ENCODE results near the gene P2RY12.

P2RY12 gene

DNA sequence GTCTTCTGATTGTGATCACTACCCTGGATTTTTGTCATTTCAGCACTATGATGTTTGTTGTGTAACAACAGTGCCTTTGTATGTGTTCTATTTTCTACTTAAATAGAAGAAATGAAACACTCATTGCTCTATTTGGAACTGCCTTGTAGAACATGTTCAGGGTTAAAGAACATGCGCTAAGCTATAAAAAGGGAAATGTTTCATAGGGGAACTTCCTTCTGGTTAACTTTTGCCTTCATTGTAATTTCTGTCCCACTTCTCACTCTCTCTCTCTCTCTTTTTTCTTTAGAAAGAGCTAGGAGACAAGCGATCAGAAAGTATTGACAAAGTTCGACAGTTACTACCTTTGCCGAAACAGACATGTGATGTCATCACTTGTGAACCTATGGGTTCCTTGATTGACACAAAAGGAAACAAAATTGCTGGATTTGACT lies at the start of gene P2RY12:
Gene P2RY12 (minus strand): TSS at position 13 of the 434 bp plus-strand sequence. CDS start 45,908 bp downstream, outside the sequence.
- ATAC-seq, result no peak

GRCh38 chr3:151432616-151433372 lies 48.2 kb upstream of the P2RY12 start:
- ATAC-seq, result no peak

GRCh38 chr3:151431940-151432339 lies 47.4 kb upstream of the P2RY12 start:
- ATAC-seq, result no peak

GRCh38 chr3:151430821-151431484 lies 46.4 kb upstream of the P2RY12 start:
- no peak for ATAC-seq

DNA sequence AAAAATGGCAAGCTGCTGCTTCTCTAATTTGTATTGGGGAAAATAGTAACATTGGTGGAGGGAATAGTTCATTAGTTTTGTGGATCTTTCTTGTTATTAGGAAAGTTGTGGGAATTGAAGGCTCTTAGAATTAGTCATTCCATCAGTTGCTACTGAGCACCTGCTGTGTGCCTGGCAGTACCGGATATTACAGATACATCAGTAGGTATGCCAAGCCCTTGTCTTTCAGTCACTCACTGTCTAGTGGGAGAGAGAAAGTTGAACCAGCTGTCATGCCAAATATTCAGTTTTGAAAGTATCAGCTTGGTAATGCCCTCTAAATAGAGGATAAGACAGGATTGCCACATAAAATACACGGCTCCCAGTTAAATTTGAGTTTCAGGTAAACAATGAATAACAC lies 43.8 kb upstream of the P2RY12 start:
- ATAC-seq, result no peak

DNA sequence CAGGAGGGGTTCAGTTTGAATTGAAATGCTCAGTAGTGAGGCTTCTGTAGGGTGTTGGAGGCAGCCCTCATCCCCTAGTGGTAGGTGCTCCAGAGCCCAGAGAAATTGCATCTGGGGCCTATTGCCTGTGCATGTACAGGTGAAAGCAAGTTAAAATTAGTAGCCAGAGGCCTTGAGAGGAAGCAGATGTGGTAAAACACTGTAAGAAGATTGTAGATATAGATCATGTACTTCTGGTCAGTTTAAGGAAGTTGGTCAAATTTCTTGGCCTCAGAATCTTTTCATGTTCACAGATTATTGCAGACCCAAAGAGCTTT lies 41.7 kb upstream of the P2RY12 start:
- no peak for ATAC-seq

DNA sequence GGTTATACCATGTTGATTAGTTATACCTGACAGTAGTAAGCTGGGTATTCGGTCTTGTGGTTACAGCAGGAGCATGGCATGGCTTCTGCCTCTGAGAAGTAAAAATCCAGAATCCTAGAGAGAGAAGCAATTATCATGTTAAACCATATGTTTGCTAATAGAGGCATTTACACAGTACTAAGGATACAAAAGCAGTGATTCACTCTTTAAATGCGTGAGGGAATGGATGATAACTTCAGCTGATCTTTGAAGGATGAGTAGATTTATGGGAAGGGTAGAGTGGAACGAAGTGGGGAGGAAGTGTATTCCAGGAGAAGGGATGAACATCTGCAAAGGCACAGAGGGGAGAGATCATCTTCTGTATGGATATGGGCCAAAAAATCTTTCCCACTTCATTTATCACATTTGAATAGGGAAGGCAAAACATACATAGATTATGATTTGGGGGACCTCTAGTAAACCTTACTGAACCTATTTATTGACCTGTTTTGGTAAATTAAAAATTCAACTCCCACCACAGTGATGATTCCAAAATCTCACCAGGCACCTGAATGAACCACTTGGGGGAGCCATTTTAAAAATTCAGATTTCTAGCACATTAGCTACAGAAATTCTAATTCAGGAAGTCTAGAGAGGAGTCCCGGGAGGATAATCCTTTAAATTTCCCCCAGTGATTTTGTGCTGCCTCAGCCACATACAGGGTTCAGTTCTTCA lies 41.2 kb upstream of the P2RY12 start:
- ATAC-seq, result no peak

DNA sequence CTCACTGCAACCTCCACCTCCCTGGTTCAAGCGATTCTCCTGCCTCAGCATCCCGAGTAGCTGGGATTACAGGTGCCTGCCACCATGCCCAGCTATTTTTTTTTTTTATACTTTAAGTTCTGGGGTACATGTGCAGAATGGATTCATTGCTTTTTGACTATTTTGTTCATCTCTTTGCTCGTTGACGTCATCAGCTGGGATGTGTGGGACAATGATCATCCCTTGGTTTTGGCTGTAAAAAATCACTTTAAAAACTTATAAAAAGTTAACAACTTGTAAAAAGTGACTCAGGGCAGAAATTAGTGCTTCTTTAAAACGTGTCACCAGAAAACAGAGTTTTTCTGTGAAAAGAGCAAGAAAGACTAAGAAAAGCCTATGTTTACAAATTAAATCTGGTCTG lies 38.5 kb upstream of the P2RY12 start:
- ATAC-seq, result no peak

- ATAC-seq, result no peak
Observed at GRCh38 chr3:151421938-151422337, 37.4 kb upstream of the P2RY12 start.

- no peak for ATAC-seq
Observed at GRCh38 chr3:151419806-151420205, 35.3 kb upstream of the P2RY12 start.

GRCh38 chr3:151415289-151415688 lies 30.7 kb upstream of the P2RY12 start:
- ATAC-seq, result no peak

GRCh38 chr3:151412989-151413388 lies 28.4 kb upstream of the P2RY12 start:
- no peak for ATAC-seq

GRCh38 chr3:151410891-151411559 lies 26.5 kb upstream of the P2RY12 start:
- no peak for ATAC-seq

DNA sequence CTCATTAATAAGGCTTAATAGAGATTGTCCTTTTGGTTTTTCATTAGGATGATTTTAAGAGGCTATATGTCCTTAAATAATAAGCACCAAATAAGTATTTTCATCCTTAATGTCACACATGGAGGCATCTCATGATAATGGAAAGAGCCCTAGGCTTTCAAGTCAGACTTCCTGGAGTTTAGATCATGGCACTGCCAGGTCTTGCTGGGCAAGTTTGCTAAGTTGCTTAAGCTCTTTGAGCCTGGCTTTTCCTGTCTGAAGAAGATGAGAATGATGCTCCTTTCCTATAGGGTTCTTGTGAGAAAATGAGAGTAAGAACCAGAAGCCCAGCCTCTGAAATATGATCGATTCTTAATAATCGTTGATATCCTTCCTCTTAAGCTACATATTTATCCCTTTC lies 23.4 kb upstream of the P2RY12 start:
- ATAC-seq, result no peak

DNA sequence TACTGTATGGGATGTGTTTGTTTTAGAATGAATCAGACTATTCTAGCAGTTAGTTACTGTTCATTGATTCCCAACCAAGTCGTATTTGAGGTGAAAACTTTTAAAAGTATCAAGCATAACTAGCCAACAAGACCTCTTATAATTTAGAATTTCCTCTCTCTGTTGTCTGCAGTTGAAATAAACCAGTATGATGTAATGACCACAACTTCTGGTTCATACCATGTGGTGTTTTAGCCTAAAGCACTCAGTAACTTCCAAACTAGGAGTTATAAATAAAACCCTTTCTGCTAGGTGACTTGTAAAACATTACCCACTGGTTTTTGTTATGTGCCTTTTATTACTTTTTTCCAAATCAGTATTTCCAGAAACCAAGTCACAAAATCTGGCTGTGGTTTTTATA lies 19.8 kb upstream of the P2RY12 start:
- ATAC-seq, result no peak

- ATAC-seq, result no peak
Observed at GRCh38 chr3:151403246-151403645, 18.7 kb upstream of the P2RY12 start.

GRCh38 chr3:151402349-151402748 lies 17.8 kb upstream of the P2RY12 start:
- ATAC-seq, result no peak

- ATAC-seq, result no peak
Observed at GRCh38 chr3:151400341-151400740, 15.8 kb upstream of the P2RY12 start.

GRCh38 chr3:151398895-151399294 lies 14.3 kb upstream of the P2RY12 start:
- no peak for ATAC-seq

GRCh38 chr3:151395806-151396205 lies 11.3 kb upstream of the P2RY12 start:
- ATAC-seq, result no peak

DNA sequence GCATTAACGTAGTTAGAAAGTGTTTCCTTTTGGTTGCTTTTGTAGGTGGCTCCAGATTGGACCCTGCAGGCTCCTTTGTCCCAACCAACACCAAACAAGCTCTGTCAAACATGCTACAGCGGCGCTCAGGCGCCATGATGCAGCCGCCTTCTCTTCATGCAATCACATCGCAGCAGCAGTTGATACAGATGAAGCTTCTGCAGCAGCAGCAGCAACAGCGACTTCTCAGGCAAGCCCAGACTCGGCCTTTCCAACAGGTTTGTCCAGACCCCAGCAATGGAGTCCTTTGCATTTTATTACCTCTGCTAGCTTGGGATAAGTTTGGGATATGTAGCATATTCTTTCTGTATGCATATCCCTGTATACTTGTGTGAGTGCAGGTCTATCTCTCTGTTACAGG lies 10.1 kb upstream of the P2RY12 start:
- ATAC-seq, result no peak

- no peak for ATAC-seq
Observed at GRCh38 chr3:151393941-151394340, 9.4 kb upstream of the P2RY12 start.

DNA sequence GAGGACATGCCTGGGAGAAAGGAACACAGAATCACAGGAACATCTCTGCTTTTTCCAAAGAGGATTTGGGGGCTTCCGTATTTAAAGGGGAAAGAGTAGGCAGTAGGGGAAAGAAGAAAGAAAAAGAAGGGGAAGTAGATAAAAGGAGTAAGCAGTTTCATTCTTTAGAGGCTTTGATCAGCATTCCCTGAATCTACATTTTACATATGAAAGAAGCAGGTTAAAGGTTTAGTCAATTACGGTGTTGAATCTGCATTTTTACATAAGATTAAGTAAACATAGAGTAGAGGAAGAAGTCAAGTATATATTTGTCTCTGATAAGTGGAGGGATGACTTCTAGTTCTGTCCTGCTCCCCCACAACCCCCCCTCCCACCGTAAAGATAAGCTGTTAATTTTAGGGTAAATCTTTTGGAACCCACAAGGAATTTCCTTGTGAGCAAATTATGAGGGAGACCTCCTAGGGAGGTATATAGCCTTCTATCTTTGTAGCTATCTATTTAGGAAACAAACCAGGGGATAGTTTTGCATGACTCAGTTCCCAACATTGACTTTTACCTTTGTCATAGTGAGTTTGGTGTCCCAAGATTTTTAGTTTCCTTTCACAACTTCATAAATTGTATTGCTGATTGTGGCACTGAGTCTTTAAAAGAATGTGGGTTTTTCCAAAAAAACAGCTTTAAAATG lies 8.7 kb upstream of the P2RY12 start:
- ATAC-seq, result no peak
